ENCODE data around the gene ADM2. TPM values are rescaled to one million over a fixed set of nuclear protein-coding genes. Genes with fewer than 3 reads are reported as not detected.

ADM2 gene
- total RNA-seq, 2 experiments from 2014 or later, result 3.7 to 4.1 TPM

- Mint-ChIP-seq H3K27me3 (peaks cover under 1% of the 10 kb centered on the region), H3K36me3 (ENCODE audit: low read depth) (peaks cover 4% of the 10 kb centered on the region), H3K9me3 (no peaks in the 10 kb centered on the region), H3K4me3 (no peak overlapping the region), H3K4me1 (peaks cover 9% of the 10 kb centered on the region), H3K27ac (no peak overlapping the region)
- ChIA-PET CTCF (interaction anchor here (1.4 to 3.3 kb wide), 3 partner anchors 17 to 227 kb away, joined by 3 to 12 read pairs (median 6); partner anchors contain the start of gene SCO2), POLR2A (no interaction called here)
- DNase-seq, result no peak
Measured at GRCh38 chr22:50502628-50503474, 21.5 kb downstream of the ADM2 start.

DNA sequence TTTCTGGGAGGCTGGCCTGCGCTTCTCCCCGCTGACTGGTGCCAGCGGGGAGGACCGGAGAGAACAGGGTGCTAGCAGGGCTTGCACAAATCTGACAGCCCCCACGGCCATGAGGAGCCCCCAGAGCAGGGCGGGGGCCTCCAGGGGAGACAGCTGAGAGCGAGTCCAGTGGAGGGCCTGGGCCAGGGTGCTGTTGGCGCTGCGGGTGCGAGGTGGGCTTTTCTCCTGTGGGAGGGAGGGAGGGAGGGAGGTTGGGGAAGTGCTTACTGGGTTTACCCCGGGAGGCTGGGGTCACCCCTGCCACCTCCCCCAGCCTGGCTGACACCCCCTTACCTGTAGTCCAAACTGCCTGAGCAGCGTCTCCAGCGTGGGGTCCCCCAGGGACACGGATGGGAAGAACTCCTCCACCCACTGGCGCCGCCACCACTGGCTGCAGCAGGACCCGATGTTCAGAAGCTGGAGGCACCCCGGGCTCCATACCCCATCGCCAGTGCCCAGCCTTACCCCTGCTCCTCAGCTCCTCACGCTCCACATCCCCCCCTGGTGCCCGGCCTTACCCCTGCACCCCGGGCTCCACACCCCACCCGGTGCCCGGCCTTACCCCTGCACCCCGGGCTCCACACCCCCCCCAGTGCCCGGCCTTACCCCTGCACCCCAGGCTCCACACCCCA, 22.3 kb downstream of the ADM2 start:
- Mint-ChIP-seq H3K4me1 (peaks cover 4% of the 10 kb centered on the region), H3K9me3 (no peaks in the 10 kb centered on the region), H3K27me3 (no peaks in the 10 kb centered on the region), H3K36me3 (ENCODE audit: low read depth) (peaks cover 4% of the 10 kb centered on the region), H3K27ac (no peak overlapping the region), H3K4me3 (no peak overlapping the region)
- POLR2A ChIA-PET, result no interaction called here
- CTCF ChIA-PET, result interaction anchor here (1.4 to 3.3 kb wide), 2 partner anchors 18 to 22 kb away, joined by 3 to 12 read pairs; partner anchors contain the start of gene SCO2
- DNase-seq, result no peak

- ChIA-PET POLR2A (no interaction called here), CTCF (interaction anchor here (1.0 to 3.3 kb wide), 4 partner anchors 19 to 32 kb away, joined by 3 to 12 read pairs (median 4); partner anchors contain the start of gene SCO2)
- no peak overlapping the region for H3K27ac Mint-ChIP-seq
Measured at GRCh38 chr22:50504369-50505211, 23.2 kb downstream of the ADM2 start.

DNA sequence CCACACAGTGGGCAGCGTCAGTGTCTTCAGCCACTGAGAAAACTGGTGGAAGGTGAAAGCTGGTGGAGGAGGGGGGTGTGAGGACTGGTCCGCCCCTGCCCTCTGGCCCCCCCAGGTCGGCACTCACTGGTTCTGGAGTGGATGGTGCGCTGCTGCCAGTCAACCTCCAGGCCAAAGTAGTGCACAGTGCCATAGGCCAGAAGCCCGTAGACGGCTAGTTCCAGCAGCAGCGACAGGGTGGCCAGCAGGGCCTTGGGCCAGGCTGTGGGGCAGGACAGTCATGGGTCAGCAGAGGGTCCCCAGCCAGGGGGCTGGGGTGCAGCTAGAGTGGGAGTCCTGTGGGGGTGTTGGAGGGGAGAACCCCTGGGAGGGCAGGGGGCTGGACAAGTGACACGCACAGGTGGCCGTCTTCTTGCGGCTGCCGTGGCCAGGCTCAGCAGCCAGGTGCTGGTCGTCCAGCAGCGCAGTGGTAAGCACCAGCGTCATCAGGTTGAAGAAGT, 24.0 kb downstream of the ADM2 start:
- H3K4me3 Mint-ChIP-seq, result peak overlapping the region; percentile 32
- H3K4me1 Mint-ChIP-seq, result peaks cover 15% of the 10 kb centered on the region
- POLR2A ChIA-PET, result no interaction called here
- H3K27me3 Mint-ChIP-seq, result no peaks in the 10 kb centered on the region
- no peak for DNase-seq
- H3K36me3 Mint-ChIP-seq (ENCODE audit: low read depth), result peaks cover 7% of the 10 kb centered on the region
- CTCF ChIA-PET, result interaction anchor here (1.0 to 1.1 kb wide), 2 partner anchors 20 to 32 kb away, joined by 4 read pairs; partner anchors contain the start of gene SCO2
- H3K27ac Mint-ChIP-seq, result no peak overlapping the region
- H3K9me3 Mint-ChIP-seq, result no peaks in the 10 kb centered on the region

More at GRCh38 chr22:50504369-50505211, 23.2 kb downstream of the ADM2 start:
- Mint-ChIP-seq H3K9me3 (no peaks in the 10 kb centered on the region), H3K36me3 (ENCODE audit: low read depth) (peaks cover 6% of the 10 kb centered on the region), H3K4me3 (peak overlapping the region; percentile 32), H3K27me3 (no peaks in the 10 kb centered on the region), H3K4me1 (peaks cover 11% of the 10 kb centered on the region)
- DNase-seq, result no peak

DNA sequence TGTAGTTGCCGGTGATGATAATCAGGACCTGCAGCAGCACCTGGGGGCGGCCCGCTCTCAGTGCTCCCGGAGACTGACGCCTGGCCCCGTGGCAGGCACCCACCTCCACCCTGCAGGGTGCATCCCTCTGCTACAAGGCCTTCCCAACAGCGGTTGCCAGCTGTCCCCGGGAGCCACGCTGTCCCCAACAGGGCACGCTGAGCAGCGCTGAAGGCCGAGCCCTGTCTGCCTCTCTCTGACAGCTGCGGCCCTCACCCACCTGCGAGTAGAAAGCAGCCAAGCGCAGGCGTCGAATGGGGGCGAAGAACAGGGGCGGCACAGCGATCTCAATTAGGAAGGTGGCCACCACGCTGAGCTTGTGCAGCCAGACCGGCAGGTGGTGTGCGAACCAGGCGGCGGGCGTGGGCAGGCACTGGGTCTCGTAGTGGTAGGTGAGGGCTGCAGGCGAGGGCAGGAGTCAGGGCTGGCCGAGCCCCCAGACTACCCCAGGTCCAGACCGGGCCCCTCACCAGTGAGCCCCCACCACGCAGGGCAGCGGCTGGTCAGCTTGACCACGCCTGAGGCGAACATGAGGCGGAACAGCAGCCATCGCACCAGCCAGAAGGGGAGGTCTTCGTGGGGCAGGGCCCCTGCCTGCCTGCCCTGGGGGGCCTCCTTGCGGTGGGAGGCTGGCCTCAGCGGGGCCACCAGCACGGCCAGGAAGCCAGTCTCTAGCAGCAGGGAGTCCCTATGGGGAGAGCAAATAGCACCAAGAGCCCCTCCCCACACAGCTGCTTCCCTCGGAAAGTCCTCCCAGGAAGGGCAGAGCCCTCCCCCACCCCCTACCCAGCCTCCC, 24.6 kb downstream of the ADM2 start:
- no peak for DNase-seq
- Mint-ChIP-seq H3K4me1 (peaks cover 17% of the 10 kb centered on the region), H3K4me3 (peak overlapping the region; percentile 96), H3K27ac (peak overlapping the region; percentile 93), H3K27me3 (no peaks in the 10 kb centered on the region), H3K9me3 (no peaks in the 10 kb centered on the region), H3K36me3 (ENCODE audit: low read depth) (peaks cover 7% of the 10 kb centered on the region)
- ChIA-PET CTCF (interaction anchor here (0.5 to 1.4 kb wide), 3 partner anchors 8 to 211 kb away, joined by 3 to 4 read pairs (median 3); partner anchors contain the start of gene SCO2), POLR2A (interaction anchor here (0.6 kb wide), 1 partner anchor 15 kb away, joined by 3 read pairs; no protein-coding TSS in a partner anchor)

- Mint-ChIP-seq H3K9me3 (no peaks in the 10 kb centered on the region), H3K27me3 (no peaks in the 10 kb centered on the region), H3K36me3 (ENCODE audit: low read depth) (peaks cover 7% of the 10 kb centered on the region), H3K27ac (peak overlapping the region; percentile 93), H3K4me3 (peak overlapping the region; percentile 96), H3K4me1 (peaks cover 17% of the 10 kb centered on the region)
- ChIA-PET CTCF (interaction anchor here (0.5 to 2.4 kb wide), 3 partner anchors 9 to 211 kb away, joined by 3 to 10 read pairs (median 3); no protein-coding TSS in a partner anchor), POLR2A (interaction anchor here (0.6 to 2.7 kb wide), 2 partner anchors 16 to 19 kb away, joined by 3 to 29 read pairs; partner anchors contain the start of gene SCO2)
- no peak for DNase-seq
Measured at GRCh38 chr22:50506611-50507420, 25.5 kb downstream of the ADM2 start.

DNA sequence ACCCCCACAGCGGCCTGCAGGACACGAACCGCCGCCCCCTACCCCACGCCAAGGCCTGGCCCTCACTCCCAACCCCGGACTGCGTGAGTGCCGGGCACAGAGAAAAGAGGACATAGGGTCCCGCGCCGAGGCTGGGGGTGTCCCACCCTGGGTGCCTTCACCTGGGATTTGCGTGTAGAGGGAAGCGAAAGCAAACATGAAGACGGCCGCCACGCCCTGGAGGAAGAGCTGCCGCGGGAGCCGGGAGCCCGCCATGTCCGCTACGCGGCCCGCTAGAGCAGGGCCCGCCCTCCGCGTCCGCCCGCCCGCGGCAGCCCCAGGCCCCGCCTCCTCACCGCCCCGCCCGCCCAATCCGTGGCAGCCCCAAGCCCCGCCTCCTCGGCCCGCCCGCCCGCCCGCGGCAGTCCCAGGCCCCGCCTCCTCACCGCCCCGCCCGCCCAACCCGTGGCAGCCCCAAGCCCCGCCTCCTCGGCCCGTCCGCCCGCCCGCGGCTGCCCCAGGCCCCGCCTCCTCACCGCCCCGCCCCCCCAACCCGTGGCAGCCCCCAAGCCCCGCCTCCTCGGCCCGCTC, 26.2 kb downstream of the ADM2 start, which contains the start of gene LMF2:
Gene LMF2 (minus strand): TSS at position 282 of the 570 bp plus-strand sequence. CDS start 27 bp downstream, at position 255.
- peak within 1 kb of the TSS; percentile 96 for H3K4me3 Mint-ChIP-seq
- no peaks in the 10 kb centered on the region for H3K9me3 Mint-ChIP-seq
- H3K36me3 Mint-ChIP-seq (ENCODE audit: low read depth), result peaks cover 12% of the 10 kb centered on the region
- peak within 1 kb of the TSS; percentile 96 for H3K27ac Mint-ChIP-seq
- peaks cover 22% of the 10 kb centered on the region for H3K4me1 Mint-ChIP-seq
- DNase-seq, result peak; percentile 91
- H3K27me3 Mint-ChIP-seq, result no peaks in the 10 kb centered on the region
- POLR2A ChIA-PET, result interaction anchor here (0.9 to 2.7 kb wide), 4 partner anchors 18 to 114 kb away, joined by 3 to 29 read pairs (median 4); partner anchors contain the start of gene SCO2
- CTCF ChIA-PET, result interaction anchor here (0.6 to 3.4 kb wide), 6 partner anchors 9 to 317 kb away, joined by 3 to 41 read pairs (median 8); partner anchors contain the start of gene SCO2

GRCh38 chr22:50507991-50508884, 26.9 kb downstream of the ADM2 start, which contains the start of gene NCAPH2:
TSS of gene NCAPH2 (plus strand) at chr22:50508224. CDS start at chr22:50508338, 114 bp downstream.
- Mint-ChIP-seq H3K27me3 (no peaks in the 10 kb centered on the region), H3K4me1 (peaks cover 26% of the 10 kb centered on the region), H3K27ac (peak within 1 kb of the TSS; percentile 96), H3K4me3 (peak within 1 kb of the TSS; percentile 96), H3K9me3 (no peaks in the 10 kb centered on the region), H3K36me3 (ENCODE audit: low read depth) (peaks cover 15% of the 10 kb centered on the region)
- ChIA-PET POLR2A (interaction anchor here (0.9 to 2.7 kb wide), 5 partner anchors 17 to 113 kb away, joined by 3 to 29 read pairs (median 4); partner anchors contain the start of gene SCO2), CTCF (interaction anchor here (0.6 to 3.4 kb wide), 8 partner anchors 9 to 318 kb away, joined by 3 to 41 read pairs (median 4); partner anchors contain the start of gene SCO2)
- DNase-seq, result peak; percentile 97

DNA sequence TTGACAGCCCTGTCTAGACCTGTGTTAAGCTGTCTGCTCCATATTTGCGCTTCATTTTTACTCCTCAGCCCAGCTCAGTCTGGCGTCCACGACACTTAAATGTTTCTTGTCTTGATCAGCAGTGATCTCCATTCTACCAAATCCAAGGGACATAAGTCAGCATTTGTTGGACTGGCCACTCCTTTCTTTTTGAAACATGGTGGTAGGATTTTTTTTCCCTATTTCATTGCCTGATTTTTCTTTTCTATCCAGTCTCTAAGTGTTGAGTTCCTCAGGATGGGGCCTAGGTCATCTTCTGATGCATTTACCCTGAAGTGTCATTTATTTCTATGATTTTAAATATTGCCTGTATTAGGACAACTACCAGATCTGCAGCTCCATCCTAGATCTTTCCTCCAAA, 27.6 kb downstream of the ADM2 start:
- CTCF ChIA-PET, result interaction anchor here (0.5 to 3.4 kb wide), 8 partner anchors 8 to 161 kb away, joined by 3 to 41 read pairs (median 6); partner anchors contain the start of genes SCO2 and SYCE3
- Mint-ChIP-seq H3K27me3 (no peaks in the 10 kb centered on the region), H3K4me3 (peak overlapping the region; percentile 91), H3K9me3 (no peaks in the 10 kb centered on the region), H3K4me1 (peaks cover 30% of the 10 kb centered on the region), H3K36me3 (ENCODE audit: low read depth) (peaks cover 15% of the 10 kb centered on the region), H3K27ac (peak overlapping the region; percentile 96)
- DNase-seq, result no peak
- POLR2A ChIA-PET, result interaction anchor here (1.1 to 2.7 kb wide), 2 partner anchors 16 to 39 kb away, joined by 4 to 29 read pairs; partner anchors contain the start of gene SCO2
